NCI-H187 (cell line): Measurements from ENCODE around the gene TMPRSS4.

Source experiments
- DNase-seq, 2 experiments: peaks; one replicate each; lab custom pipeline; 2025; lab: John Stamatoyannopoulos, UW

TMPRSS4 gene

DNA sequence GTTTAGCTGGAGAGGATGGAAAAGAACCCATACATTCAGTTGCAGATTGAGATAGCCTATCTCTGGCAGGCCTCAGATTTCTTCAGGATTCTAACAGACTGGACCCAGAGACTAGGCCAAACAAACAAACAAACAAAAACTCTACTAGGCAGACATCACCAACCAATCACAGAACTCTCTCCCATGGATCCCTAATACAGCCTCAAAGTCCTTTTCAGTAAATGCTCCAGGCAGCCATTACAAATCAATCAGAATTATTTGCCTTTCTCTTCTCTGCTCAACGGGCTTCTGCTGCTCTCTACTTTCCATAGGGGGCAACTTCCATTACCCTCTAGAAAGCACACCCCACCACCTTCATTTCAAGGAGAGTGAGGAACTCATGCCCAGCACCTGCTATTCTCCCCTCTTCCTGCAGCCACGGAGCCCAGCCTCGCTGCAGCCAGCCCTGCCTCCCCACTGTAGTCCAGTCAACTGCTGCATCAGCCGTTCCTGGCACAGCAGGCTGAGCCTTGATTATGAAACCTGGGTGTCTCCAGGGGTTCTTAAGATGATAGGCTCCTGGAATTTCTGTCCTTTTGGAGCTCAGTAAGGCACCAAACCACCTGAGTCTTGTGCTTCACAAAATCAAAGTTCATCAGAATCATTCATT lies 28.9 kb downstream of the TMPRSS4 start:
- DNase-seq, result no peak

GRCh38 chr11:118106789-118107335 lies 30.0 kb downstream of the TMPRSS4 start:
- DNase-seq, result no peak

DNA sequence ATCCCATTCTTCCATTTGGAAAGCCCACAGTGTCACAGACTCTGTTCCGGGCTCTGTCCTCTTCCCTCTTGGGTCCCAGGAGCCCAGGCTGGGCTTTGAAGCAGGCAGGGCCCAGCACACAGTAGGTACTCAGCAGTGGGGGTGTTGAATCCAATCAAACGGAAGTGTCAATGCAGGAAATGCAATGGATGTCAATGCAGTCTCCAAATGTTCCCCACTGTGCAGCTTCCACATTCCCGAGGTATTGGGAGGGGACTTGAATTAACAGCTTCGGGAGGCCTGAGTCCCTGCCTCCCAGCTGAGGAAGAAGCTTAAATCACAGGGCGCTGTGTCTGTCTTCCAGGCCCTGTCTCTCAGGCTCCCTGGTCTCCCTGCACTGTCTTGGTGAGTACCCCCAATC lies 31.6 kb downstream of the TMPRSS4 start:
- no peak for DNase-seq

GRCh38 chr11:118109231-118109630 lies 32.4 kb downstream of the TMPRSS4 start:
- no peak for DNase-seq

DNA sequence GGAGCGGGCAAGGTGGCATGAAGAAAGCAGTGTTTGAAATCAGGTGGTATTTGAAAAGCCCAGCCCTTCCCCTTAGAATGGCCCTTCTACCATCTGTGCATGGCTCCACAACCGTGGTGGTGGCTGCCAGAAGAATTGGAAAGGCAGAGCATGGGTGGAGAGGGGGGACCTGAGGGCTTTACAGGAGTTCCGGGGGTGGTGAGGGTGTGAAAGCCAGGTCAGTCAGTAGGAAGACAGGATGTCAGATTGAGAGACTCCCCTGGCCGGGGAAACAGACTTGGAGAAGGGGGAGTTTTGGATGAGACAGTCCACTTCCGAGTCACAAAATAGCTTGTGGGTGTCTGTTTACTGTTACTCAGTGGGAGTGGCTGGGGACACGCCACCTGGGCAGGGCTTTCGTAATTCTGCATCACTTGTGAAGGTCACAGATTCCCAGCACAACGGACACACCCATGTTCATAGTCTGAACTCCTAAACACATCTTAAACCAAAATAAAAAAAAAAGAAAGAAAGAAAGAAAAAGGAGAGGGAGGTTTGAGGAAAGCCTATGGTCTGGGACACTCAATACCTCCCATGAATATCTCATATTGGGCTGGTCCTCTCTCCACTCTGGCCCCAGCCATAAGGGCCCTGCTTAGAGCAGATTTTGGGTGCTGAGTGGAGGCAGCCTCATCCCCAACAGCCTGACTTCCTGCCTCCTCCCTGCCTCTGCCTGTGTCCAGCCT lies 34.3 kb downstream of the TMPRSS4 start:
- DNase-seq, result no peak

DNA sequence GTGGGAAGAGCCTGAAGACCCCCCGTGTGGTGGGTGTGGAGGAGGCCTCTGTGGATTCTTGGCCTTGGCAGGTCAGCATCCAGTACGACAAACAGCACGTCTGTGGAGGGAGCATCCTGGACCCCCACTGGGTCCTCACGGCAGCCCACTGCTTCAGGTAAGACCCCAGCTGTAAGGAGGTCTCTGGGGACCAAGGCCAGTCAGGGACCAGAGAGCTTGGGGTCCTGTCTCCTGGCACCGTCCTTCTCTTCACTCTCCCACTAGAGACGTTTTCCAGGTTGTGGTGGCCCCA lies 34.8 kb downstream of the TMPRSS4 start:
- no peak for DNase-seq

- no peak for DNase-seq
Observed at GRCh38 chr11:118112711-118113430, 36.0 kb downstream of the TMPRSS4 start.

DNA sequence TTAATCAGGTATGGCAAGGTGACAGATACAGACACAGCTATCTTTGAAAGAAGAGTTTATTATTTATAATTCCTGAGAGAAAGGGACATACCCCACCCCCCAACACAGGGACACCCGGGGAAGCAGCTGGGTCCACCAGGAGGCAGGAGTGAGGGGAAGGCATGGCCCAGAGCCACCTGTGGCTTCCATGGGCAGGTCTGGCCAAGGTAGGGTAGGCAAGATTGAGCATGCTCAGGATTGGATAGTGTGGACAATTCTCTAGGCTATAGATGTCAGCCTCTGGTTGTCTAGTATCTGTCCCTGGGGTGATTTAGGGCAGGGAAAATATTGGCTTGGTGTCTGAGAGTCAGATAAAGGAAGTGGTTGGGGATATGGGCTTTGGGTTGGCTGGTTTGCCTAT lies 37.4 kb downstream of the TMPRSS4 start:
- no peak for DNase-seq

GRCh38 chr11:118115048-118115447 lies 38.2 kb downstream of the TMPRSS4 start:
- no peak for DNase-seq

- DNase-seq, result no peak
Observed at GRCh38 chr11:118117790-118118601, 41.1 kb downstream of the TMPRSS4 start.

GRCh38 chr11:118120793-118121192 lies 43.9 kb downstream of the TMPRSS4 start:
- DNase-seq, result no peak

GRCh38 chr11:118124929-118125535 lies 48.2 kb downstream of the TMPRSS4 start:
- no peak for DNase-seq

DNA sequence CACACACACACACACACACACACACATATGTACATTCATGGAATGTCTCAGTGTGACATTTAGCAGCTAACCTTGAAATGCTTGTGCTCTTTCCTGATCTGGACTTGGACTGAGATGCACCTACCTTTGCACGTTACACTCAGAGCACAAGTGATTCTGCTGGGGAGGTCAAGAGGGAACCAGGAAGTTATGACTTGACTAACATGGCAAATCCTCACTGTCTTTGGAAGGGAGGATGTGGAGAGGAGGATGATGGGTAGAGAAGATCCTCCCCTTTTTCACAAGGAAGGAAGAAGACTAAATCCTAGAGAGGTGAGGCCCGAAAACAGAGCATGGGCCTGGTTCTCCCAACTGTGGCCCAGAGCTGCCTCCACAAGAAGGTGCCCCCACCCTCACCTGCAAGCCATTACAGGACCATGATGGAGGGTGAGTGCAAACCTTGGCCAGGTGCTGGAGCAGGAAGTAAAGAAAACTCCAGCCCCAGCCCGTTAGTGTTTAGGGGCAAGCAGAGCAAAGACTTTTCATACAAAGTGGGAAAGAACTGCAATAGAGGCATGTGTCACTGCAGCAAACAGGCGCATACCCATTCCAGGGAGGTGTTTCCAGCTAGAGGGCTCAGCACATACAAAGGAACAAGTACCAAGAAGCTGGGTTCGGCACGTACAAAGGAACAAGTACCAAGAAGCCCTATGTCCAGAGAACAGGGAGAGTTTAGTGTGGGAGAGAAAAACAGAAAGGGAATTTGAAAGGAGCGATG lies 49.4 kb downstream of the TMPRSS4 start:
- no peak for DNase-seq

- DNase-seq, result no peak
Observed at GRCh38 chr11:118128310-118128709, 51.4 kb downstream of the TMPRSS4 start.

GRCh38 chr11:118128721-118129470 lies 52.0 kb downstream of the TMPRSS4 start:
- DNase-seq, result no peak

DNA sequence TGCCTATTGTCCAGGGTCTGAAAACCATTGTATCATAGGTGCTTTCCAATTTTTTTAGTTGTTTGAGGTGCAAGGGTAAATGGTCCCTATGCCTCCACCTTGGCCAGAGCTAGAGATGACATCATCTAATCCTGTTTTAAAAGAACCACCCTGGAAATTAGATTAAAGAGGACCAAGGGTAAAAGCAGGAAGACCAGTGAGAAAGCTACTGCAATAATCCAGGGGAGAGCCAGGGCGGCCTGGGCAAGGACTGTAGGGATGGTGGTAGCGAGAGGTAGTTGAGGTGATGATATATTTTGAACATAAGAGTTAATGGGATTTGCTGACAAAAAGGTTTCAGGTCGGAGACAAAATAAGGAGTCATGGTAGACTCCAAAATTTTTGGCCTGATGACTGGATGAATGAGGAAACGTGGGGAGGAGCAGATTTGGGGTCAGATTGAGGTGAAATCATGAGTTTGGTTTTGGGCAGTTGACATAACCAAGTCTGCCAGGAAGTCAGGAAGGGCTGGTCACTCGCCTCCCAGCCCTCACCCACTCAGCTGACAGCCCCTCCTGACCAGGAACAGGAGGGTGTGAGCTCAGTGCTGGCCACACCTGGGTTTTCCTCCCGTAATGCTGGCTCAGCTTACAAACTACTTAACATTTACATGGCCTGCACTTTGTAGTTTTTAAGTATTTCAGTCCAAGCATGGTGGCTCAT lies 52.7 kb downstream of the TMPRSS4 start:
- no peak for DNase-seq

DNA sequence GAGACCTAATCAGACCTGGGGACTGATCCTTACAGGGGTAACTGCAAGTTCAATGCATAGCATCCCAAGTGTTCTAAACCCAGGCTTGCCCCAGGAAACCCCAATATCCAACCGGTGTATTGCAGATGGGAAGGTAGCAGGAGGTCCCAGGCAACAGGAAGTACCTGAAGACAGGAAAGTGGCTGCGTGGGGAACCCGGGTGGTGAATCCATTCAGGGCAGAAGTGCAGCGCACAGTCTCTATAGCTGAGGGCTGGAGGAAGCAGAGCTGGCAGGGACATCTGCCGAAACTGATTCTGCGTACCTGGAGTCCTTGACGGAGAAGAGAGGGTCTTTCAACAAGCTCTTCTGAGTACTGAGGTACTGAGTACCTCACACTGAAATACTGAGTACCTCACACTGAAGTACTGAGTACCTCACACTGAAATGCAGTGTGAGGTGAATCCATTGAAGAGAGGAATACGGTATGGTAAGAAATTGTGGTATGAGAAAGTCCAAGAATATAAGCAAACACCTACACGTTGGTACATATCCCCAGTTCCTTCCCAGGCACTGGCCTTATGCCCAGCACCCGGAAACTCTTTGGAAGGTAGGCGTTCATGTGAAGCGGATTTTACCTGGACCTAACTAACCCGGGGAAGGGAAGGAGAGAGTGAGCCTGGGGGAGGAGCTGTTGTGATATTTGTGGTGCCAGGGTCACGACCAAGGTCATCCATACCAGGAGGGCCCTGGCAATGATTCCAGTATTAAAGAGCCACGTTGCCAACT lies 55.7 kb downstream of the TMPRSS4 start:
- no peak for DNase-seq

DNA sequence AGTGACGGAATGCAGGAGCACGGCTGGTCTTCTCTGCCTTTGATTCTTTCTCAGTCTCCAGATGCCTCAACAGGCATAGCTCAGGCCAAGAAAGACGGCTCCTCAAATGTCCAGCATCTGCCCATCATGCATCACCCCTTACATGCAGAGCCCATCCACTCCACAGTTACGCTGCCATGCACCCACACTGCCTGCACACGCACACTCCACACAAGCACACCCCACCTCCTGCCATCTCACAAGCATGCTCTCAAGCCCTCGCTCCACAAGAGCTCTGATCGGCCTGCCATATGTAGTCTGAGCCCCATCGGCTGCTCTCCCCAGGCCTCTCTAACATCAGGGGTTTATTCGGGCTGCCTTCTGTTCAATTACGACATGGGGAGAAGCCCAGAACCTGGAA lies 56.9 kb downstream of the TMPRSS4 start:
- DNase-seq, result no peak
